Vagina (tissue), 2 donors: Measurements from ENCODE around the gene SEZ6L.

ENCODE experiments used
- CTCF ChIP-seq, 3 experiments: fragments of 450-650 bp in 2 of 3; fragments of 200-600 bp in 1 of 3; sonication (generic) in 1 of 3; IDR thresholded peaks; one replicate each; pipeline ENCODE4 v1.5.1; 2017 to 2019; ENCODE audit warnings: antibody characterized with exemption in 3 of 3, mild to moderate bottlenecking in 2 of 3, moderate library complexity in 2 of 3
- POLR2A ChIP-seq, 2 donors: fragments of 450-650 bp; IDR thresholded peaks; one replicate each; pipeline ENCODE4 v1.6.1; 2017; ENCODE audit warnings: antibody characterized with exemption in 2 of 2, mild to moderate bottlenecking in 2 of 2, moderate library complexity in 2 of 2

GRCh38 chr22:26273011-26273675 lies 103.9 kb downstream of the SEZ6L start:
- TF ChIP-seq POLR2A (IDR thresholded peaks at IDR 0.05) (no peak), CTCF (IDR thresholded peaks at IDR 0.05) (no peak)
